ENCODE data around the gene CA11. TPM values are rescaled to one million over a fixed set of nuclear protein-coding genes. Genes with fewer than 3 reads are reported as not detected.

The CA11 gene
- total RNA-seq, 1 donor from 2014 or later = 9.5 TPM

DNA sequence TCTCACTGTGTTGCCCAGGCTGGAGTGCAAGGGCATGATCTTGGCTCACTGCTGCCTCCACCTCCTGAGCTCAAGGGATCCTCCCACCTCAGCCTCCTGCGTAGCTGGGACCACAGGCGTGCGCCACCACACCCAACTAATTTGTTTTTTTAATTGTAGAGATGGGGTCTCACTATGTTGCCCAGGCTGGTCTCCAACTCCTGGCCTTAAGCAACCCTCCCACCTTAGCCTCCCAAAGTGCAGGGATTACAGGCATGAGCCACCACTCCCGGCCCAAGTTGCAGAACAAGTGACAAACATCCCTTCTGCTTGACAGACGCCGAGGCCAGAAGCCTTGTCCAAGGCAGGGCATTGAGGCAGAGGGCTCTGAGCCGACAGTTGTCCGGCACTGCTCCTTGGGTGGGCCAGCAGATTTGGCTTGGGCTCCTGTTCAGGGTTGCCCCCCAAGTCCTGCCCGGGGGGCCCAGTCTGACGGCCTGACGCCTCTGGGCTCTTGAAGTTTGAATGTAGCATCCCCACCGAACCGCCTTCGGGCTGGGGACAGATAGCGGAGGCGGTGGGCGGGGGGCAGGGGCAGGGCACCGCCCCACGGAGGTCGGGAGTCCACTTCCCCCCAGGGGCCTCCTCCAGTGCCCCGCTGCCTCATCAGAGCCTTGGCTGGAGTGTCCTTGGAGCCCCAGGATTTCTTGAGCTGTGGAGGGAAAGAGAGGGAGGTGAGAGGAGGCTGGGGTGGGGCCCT is 45.1 kb downstream of the CA11 start:
- Mint-ChIP-seq H3K36me3 (ENCODE audit: low read depth, unreplicated experiment) (peaks cover 1% of the 10 kb centered on the region), H3K27ac (ENCODE audit: unreplicated experiment) (no peak overlapping the region), H3K9me3 (ENCODE audit: unreplicated experiment) (no peaks in the 10 kb centered on the region), H3K4me1 (ENCODE audit: low read depth, unreplicated experiment) (no peaks in the 10 kb centered on the region), H3K27me3 (ENCODE audit: low read depth, unreplicated experiment) (peaks cover 10% of the 10 kb centered on the region), H3K4me3 (ENCODE audit: unreplicated experiment) (no peak overlapping the region)
- TF ChIP-seq EZH2 (IDR thresholded peaks at IDR 0.05; ENCODE audit: insufficient read depth, low read length) (no peak), CTCF (IDR thresholded peaks at IDR 0.05; ENCODE audit: insufficient read depth, low read depth, low read length) (no peak)
- Histone ChIP-seq H2AFZ (ENCODE audit: low read depth, low read length) (no peak overlapping the region), H3K36me3 (ENCODE audit: insufficient read depth, low read length) (no peaks in the 10 kb centered on the region), H3K4me1 (ENCODE audit: insufficient read depth, low read length) (no peaks in the 10 kb centered on the region), H4K20me1 (ENCODE audit: insufficient read depth, low read length) (no peaks in the 10 kb centered on the region), H3K79me2 (ENCODE audit: insufficient read depth, low read length) (no peaks in the 10 kb centered on the region), H3K4me2 (ENCODE audit: low read length) (no peak overlapping the region), H3K27me3 (ENCODE audit: insufficient read depth, low read length) (no peaks in the 10 kb centered on the region), H3K27ac (ENCODE audit: low read depth, low read length) (no peak overlapping the region), H3K9ac (ENCODE audit: low read length) (no peak overlapping the region), H3K9me3 (ENCODE audit: insufficient read depth, low read depth, low read length) (no peaks in the 10 kb centered on the region), H3K4me3 (ENCODE audit: insufficient read depth, low read depth, low read length) (no peak overlapping the region)
- no peak for FAIRE-seq
- DNase-seq (ENCODE audit: low read depth) = no peak

DNA sequence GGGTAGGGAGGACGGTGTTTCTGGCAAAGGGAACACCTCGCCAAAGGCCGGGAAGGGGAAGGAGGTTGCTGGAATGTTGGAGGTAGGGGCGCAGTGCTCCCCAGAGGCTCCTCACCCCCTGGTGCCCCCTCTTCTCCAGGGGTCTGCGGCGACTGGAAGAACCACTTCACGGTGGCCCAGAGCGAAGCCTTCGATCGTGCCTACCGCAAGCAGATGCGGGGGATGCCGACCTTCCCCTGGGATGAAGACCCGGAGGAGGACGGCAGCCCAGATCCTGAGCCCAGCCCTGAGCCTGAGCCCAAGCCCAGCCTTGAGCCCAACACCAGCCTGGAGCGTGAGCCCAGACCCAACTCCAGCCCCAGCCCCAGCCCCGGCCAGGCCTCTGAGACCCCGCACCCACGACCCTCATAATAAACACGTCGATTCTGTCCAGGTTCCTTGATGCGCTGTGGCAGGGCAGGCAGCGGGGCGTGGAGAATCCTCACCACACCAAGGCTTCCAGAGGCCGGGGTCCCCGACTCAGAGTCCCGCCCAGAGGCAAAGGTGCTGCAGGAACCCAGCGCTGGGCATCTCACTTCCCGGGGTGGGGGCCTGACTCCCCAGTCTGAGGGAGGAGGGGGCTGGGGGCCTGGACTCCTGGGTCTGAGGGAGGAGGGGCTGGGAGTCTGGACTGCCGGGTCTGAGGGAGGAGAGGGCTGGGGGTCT is 46.8 kb downstream of the CA11 start:
- FAIRE-seq (no peak), DNase-seq (ENCODE audit: low read depth) (no peak)
- Histone ChIP-seq H3K4me3 (ENCODE audit: insufficient read depth, low read depth, low read length) (no peak overlapping the region), H3K4me2 (ENCODE audit: low read length) (no peak overlapping the region), H3K36me3 (ENCODE audit: insufficient read depth, low read length) (no peaks in the 10 kb centered on the region), H3K27ac (ENCODE audit: low read depth, low read length) (no peak overlapping the region), H3K9ac (ENCODE audit: low read length) (no peak overlapping the region), H3K79me2 (ENCODE audit: insufficient read depth, low read length) (no peaks in the 10 kb centered on the region), H2AFZ (ENCODE audit: low read depth, low read length) (no peak overlapping the region), H3K9me3 (ENCODE audit: insufficient read depth, low read depth, low read length) (no peaks in the 10 kb centered on the region), H3K4me1 (ENCODE audit: insufficient read depth, low read length) (no peaks in the 10 kb centered on the region), H4K20me1 (ENCODE audit: insufficient read depth, low read length) (no peaks in the 10 kb centered on the region), H3K27me3 (ENCODE audit: insufficient read depth, low read length) (no peaks in the 10 kb centered on the region)
- Mint-ChIP-seq H3K27me3 (ENCODE audit: low read depth, unreplicated experiment) (peaks cover 10% of the 10 kb centered on the region), H3K9me3 (ENCODE audit: unreplicated experiment) (no peaks in the 10 kb centered on the region), H3K36me3 (ENCODE audit: low read depth, unreplicated experiment) (peaks cover 1% of the 10 kb centered on the region), H3K27ac (ENCODE audit: unreplicated experiment) (no peak overlapping the region), H3K4me3 (ENCODE audit: unreplicated experiment) (no peak overlapping the region), H3K4me1 (ENCODE audit: low read depth, unreplicated experiment) (no peaks in the 10 kb centered on the region)
- TF ChIP-seq CTCF (IDR thresholded peaks at IDR 0.05; ENCODE audit: insufficient read depth, low read depth, low read length) (no peak), EZH2 (IDR thresholded peaks at IDR 0.05; ENCODE audit: insufficient read depth, low read length) (no peak)
